ENCODE data around the gene GID4. TPM values are rescaled to one million over a fixed set of nuclear protein-coding genes. Genes with fewer than 3 reads are reported as not detected.

The GID4 gene
- total and polyA plus RNA-seq, 4 donors = 1.7 to 4.9 (median 3.7) TPM

- whole genome bisulfite sequencing = 94% methylated on average over 14 of the region's 14 CpGs
- no peak for DNase-seq (ENCODE audit: low spot score)
- H3K36me3 ChIP-seq (ENCODE audit: control insufficient read depth in 4 of 4, insufficient read depth in 3 of 4, low read depth in 1 of 4, low read length in 3 of 4) = peaks cover 0 to 23% (median 6%) of the 10 kb centered on the region in 4 donors
- no peak for TF ChIP-seq JUND (IDR thresholded peaks at IDR 0.05)
- TF ChIP-seq HNF4A (conservative IDR thresholded peaks at IDR 0.05) = no peak
- TF ChIP-seq NR2F2 (IDR thresholded peaks at IDR 0.05) = no peak
- no peak for TF ChIP-seq REST (IDR thresholded peaks at IDR 0.05)
- TF ChIP-seq RAD21 (IDR thresholded peaks at IDR 0.05) = no peak
- TF ChIP-seq HNF4G (IDR thresholded peaks at IDR 0.05) = no peak
- no peak for TF ChIP-seq RXRA (IDR thresholded peaks at IDR 0.05)
- TF ChIP-seq, protein P1, sequence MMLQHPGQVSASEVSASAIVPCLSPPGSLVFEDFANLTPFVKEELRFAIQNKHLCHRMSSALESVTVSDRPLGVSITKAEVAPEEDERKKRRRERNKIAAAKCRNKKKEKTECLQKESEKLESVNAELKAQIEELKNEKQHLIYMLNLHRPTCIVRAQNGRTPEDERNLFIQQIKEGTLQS (IDR thresholded peaks at IDR 0.05) = no peak
- TF ChIP-seq TAF1 (conservative IDR thresholded peaks at IDR 0.05) = no peak
- TF ChIP-seq EGR1 (IDR thresholded peaks at IDR 0.05; ENCODE audit: low read depth in 2 of 2) = no peak
- TF ChIP-seq FOXA2 (IDR thresholded peaks at IDR 0.05) = no peak
- TF ChIP-seq YY1 (IDR thresholded peaks at IDR 0.05) = no peak
- no peak for TF ChIP-seq SP1 (IDR thresholded peaks at IDR 0.05)
- no peak for TF ChIP-seq FOXA1 (IDR thresholded peaks at IDR 0.05)
- no peak for TF ChIP-seq MAX (IDR thresholded peaks at IDR 0.05)
- no peak for TF ChIP-seq CTCF (IDR thresholded peaks at IDR 0.05; ENCODE audit: low read depth, low read length, missing input control)
- H3K27me3 ChIP-seq (ENCODE audit: control insufficient read depth in 4 of 4, insufficient read depth in 4 of 4, low read length in 3 of 4) = no peaks in the 10 kb centered on the region
- no peaks in the 10 kb centered on the region for H3K9me3 ChIP-seq (ENCODE audit: control insufficient read depth in 4 of 4, low read length in 3 of 4)
- H3K27ac ChIP-seq (ENCODE audit: low read depth in 1 of 2, low read length in 2 of 2) = no peak overlapping the region
- no peak overlapping the region for H3K4me3 ChIP-seq (ENCODE audit: low read depth in 1 of 3, low read length in 3 of 3)
- no peak overlapping the region for H3K9ac ChIP-seq (ENCODE audit: low read depth in 1 of 2, low read length in 2 of 2)
- peaks cover 0 to 28% (median 13%) of the 10 kb centered on the region in 4 donors for H3K4me1 ChIP-seq (ENCODE audit: control insufficient read depth in 4 of 4, insufficient read depth in 4 of 4, low read length in 3 of 4)
Observed at GRCh38 chr17:18107061-18107790, 68.0 kb downstream of the GID4 start.

DNA sequence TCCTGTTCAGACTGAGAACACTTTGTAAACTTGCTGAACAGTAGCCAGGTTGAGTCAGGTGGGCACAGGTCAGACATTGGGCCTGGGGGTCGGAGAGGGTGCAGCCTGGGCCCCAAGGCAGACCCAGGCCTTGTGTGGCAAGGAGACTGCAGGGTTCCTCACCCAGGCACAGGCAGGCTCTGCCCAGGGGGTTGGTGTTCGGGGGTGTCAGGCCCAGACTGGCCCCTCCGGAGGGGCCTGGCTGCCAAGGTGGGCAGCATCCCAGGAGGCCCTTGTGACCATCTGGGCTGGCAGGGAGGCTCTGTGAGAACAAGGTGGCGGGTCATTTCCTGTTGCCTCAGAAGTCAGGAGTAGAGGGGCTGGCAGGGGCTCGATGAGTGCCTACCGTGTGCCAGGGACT, 68.8 kb downstream of the GID4 start:
- H3K27ac ChIP-seq (ENCODE audit: low read depth in 1 of 2, low read length in 2 of 2) = no peak overlapping the region
- peaks cover 0 to 23% (median 6%) of the 10 kb centered on the region in 4 donors for H3K36me3 ChIP-seq (ENCODE audit: control insufficient read depth in 4 of 4, insufficient read depth in 3 of 4, low read depth in 1 of 4, low read length in 3 of 4)
- 94% methylated on average over 6 of the region's 6 CpGs for WGBS
- TF ChIP-seq HNF4G (IDR thresholded peaks at IDR 0.05) (no peak), MAX (IDR thresholded peaks at IDR 0.05) (no peak), NR2F2 (IDR thresholded peaks at IDR 0.05) (no peak), FOXA1 (IDR thresholded peaks at IDR 0.05) (no peak), YY1 (IDR thresholded peaks at IDR 0.05) (no peak), FOXA2 (IDR thresholded peaks at IDR 0.05) (no peak), RXRA (IDR thresholded peaks at IDR 0.05) (no peak)
- TF ChIP-seq, protein P1 (IDR thresholded peaks at IDR 0.05) = no peak
- H3K4me1 ChIP-seq (ENCODE audit: control insufficient read depth in 4 of 4, insufficient read depth in 4 of 4, low read length in 3 of 4) = peaks cover 0 to 34% (median 15%) of the 10 kb centered on the region in 4 donors
- no peak overlapping the region for H3K4me3 ChIP-seq (ENCODE audit: low read depth in 1 of 3, low read length in 3 of 3)
- H3K9ac ChIP-seq (ENCODE audit: low read depth in 1 of 2, low read length in 2 of 2) = no peak overlapping the region
- no peaks in the 10 kb centered on the region for H3K27me3 ChIP-seq (ENCODE audit: control insufficient read depth in 4 of 4, insufficient read depth in 4 of 4, low read length in 3 of 4)
- no peaks in the 10 kb centered on the region for H3K9me3 ChIP-seq (ENCODE audit: control insufficient read depth in 4 of 4, low read length in 3 of 4)
- DNase-seq (ENCODE audit: low spot score) = no peak
